HEK293 (cell line): ENCODE data around the gene COL1A1.

Experiments used
- CTCF ChIP-seq: fragments of 450-650 bp; formaldehyde crosslinking; IDR thresholded peaks from 2 replicates; pipeline ENCODE4 v1.5.1; 2016; ENCODE audit warnings: missing biosample characterization, missing genetic modification characterization
- KLF1 ChIP-seq: fragments of 450-650 bp; formaldehyde crosslinking; IDR thresholded peaks from 2 replicates; pipeline ENCODE4 v1.5.1; 2016; ENCODE audit warnings: missing biosample characterization, missing genetic modification characterization
- ZNF571 ChIP-seq: fragments of 450-650 bp; formaldehyde crosslinking; IDR thresholded peaks from 2 replicates; pipeline ENCODE4 v1.5.0; 2017; ENCODE audit warnings: missing biosample characterization, missing genetic modification characterization

GRCh38 chr17:50141026-50141744 is 60.2 kb downstream of the COL1A1 start:
- TF ChIP-seq CTCF (tag by site-specific recombination) (no peak), ZNF571 (tag by site-specific recombination) (no peak), KLF1 (tag by site-specific recombination) (no peak)
